GM19397 (cell line): ENCODE measurements around the gene NIPAL4.

Experiments used
- ATAC-seq: cut with Tn5 transposase; IDR thresholded peaks from one replicate; pipeline ENCODE4 v1.9.1; 2021; ENCODE audit warnings: mild to moderate bottlenecking, moderate library complexity; ENCODE audit not compliant: unreplicated experiment

The NIPAL4 gene

DNA sequence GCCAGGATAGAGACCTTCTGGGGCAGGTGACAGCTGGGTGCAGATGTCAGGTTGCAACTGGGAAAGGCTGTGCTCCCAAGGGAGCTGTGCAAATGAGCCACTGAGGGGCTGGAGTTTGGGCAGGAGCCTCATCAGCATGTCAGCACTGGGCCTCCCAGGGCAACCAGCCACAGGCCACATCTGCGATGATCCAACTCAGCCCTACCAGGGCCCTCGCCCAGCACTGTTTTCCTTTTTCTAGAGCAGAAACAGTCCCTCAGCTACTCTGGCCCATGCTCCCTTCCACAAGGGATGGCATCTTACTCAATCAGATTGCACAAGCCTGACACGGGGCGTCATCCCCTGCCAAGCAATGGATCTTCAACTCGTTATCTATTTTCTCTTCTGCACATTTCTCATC lies 24.8 kb downstream of the NIPAL4 start:
- ATAC-seq: no peak

DNA sequence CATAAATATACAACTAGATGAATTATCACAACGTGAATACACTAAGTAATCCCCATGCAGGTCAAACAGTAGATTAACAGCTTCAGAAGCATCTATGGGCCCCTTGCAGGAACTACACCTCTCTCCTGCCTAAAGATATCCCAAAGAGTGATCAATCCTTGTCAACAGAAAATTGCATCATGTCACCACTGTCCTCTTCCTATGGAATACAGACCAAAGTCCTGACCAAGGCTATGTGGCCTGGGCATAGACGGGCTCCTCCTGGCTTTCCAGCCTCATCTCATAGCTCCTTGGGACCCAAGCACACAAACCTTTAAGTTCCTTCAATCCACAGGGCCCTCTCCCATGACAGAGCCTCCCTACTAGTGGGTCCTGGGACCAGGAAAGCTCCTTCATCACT lies 25.3 kb downstream of the NIPAL4 start:
- ATAC-seq: no peak

DNA sequence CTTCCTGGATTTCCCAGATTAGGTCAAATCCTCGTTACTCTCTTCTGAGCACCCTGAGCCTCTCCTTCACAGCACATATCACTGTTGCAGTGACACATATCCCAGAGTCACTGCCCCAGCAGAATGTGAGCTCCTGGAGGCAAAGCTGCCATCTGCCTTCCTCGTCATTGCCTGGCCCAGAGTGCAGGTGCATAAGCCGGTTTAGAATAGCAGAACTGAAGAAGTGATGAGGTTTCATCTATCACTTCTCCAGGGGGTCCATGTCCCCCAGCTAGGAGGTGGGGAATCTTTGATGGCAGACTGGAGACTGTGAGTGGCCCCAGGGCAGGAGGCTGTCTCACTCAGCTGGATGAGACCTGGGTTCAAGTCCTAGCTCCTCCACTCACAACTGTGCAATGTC lies 25.8 kb downstream of the NIPAL4 start:
- peak; percentile 39 for ATAC-seq

DNA sequence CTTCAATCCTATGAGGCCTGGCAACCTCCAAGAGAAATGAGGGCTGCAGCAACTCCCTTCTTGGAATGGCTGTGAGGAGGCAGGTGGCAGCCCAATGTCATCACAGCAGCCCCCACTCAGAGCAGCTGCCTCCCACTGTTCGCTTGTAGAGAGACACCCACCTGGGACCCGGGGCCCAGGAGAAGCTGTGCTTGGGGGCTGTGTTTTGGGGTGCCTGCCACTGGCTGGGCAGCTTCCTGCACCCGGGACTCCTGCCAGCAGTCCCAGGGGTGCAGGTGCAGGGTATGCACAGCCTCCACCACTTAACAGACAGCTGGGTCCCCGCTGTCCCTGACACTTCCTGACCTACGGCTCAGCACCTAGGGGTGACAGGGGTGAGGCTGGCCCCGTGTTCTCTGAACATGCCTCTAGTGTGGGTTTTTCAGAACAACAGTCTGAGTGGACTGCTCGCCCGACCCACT lies 26.2 kb downstream of the NIPAL4 start:
- ATAC-seq: peak; percentile 54

DNA sequence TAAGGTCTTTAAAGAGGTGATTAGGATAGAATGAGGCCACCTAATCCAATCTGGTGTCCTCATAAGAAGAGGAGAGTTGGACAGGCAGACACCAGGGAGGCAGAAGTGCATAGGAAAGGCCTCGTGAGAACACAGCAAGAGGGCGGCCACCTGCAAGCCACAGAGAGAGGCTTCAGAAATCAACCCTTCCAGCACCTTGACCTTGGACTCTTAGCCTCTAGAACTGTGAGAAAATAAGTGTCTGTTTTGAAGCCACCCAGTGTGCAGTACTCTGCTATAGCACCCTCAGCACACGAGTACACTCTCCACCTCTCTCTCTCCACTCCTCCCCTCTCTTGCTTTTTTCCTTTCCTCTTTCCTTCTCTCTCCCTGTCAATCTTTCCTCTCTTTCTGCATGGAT lies 26.8 kb downstream of the NIPAL4 start:
- peak; percentile 35 for ATAC-seq

DNA sequence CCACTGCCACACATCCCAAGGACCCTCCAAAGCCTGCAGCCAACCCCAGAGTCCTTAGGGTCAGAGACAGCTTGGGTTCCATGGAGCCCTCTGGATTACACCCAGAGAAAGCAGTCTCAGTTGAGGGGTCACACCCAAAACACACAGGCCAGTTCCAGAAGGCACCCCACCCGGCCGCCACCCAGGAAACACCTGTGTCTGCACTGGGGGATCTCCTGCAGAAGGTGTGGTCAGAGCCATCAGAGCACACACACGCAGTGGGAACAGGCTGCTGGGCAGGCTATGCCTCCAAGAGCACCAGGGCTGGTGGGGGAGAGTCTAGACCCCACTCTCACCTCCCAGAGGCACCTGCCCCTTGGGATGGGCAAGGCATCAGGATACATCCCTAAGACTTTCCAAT lies 27.3 kb downstream of the NIPAL4 start:
- peak; percentile 40 for ATAC-seq

DNA sequence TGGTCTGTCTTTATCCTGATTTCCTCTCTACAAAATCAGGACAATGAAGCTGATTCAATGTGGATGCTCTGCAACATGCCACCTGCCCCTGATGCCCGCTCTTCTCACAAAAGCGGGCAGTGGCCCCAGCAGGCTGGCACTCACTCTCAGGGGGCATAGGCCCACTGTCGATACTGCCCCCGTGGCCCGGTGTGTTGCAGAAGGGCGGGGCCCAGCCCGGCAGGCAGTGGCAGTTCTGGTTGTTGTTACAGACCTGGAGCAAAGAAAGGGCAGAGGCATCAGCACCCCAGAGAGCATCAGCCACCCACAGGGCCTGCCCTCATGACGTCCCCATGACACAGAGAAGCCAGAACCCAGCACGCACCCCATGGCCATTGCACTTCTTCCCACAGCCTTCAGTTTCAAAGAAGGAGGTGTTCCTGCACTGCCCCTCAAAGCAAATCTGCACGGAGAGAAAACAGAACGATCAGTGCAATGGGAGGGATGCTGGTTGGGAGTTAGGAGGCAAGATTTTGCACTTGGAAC lies 31.5 kb downstream of the NIPAL4 start:
- ATAC-seq: no peak

DNA sequence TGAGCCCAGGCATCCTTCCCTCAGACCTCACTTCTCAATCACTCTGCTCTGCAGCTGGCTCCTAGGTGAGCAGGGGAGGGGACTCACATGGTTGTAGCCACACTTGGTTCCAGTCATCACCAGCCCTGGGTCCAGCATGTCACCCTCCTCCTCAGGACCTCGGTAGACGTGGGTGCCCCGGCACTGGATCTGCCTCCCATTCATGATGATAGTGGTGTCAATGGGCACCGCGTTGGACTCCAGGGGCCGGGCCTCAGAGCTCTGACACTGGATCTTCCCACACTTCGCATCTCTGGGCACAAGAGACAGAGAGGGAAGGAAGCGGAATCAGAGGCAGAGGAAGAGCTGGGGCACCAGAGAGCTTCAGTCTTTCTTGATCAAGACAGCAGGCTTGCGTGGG lies 32.9 kb downstream of the NIPAL4 start:
- ATAC-seq: no peak

DNA sequence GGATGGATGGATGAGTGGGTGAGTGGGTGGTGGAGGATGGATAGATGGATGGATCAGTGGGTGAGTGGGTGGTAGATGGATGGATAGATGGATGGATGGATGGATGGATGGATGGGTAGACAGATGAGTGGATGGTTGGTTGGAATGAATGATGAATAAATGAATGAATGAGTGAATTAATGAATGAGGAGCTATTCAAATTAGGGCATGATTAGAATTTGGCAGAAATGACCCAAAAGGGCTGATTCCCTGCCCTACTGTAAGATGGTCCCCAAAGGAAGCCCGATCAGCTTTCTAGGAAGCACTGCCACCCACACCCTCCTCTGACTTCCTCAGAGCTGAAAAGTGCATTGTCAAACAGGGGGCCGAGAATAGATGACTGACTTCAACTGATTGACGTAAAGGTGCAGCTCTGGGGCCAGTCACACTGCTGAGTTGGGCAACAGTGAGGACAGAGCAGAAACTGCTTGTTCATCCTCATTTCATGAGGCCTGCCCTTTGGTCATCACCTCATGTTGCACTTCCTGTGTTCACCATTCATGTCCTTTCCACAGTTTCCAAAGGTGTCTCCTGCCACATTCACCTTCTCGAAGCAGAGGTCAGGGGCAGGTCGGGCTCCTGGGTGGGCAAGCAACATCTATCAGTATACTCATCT lies 34.3 kb downstream of the NIPAL4 start:
- no peak for ATAC-seq

DNA sequence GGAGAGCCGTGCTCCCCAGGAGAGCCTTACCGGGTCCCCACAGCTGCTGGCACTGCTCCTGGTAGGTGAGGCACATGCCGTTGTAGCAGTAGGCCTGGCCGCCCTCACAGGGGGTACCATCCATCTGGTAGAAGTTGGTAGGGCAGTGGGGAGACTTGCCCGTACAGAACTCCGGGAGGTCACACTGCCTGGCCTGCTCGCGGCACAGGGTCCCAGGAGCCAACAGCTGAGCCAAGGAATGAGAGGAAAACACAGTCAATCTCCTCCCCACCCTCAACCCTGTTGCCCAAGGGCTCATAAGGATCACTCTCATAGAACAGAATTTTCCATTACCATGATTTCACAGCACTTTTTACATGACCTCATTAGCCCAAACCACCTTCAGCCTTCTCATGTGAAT lies 36.9 kb downstream of the NIPAL4 start:
- ATAC-seq: no peak

DNA sequence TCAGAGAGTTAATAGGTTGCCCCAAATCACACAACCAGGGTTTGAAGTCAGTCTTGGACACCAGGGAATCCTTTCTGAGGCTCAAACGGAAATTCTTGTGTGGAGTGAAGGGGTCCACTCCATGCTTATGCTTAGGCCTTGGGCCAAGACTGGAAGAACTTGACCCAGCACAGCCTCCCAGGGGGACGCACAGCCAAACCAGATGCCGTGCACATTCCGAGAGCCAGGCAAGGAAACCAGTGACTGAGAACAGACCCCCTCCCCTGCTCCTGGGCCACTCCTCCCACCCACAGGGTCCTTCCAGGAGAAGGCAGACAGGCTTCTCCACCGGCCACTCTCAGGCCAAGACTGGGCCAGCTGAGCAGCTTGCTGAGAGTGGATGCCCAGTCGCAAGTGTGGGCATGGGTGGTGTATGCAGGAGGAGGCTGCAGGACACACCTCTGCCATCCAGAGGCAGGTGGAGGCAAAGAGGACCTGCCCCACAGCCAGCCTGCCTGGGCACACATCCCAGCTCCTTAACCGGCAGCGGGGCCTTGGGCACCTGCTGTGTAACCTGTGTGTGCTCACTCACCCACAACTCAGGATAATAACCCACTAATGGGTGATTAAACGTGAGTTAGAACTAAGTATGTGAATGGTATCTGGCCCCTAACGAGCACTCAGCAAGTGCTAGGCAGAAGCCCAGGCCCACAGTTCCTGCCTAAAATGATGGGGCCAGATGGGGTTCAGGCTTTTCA lies 38.0 kb downstream of the NIPAL4 start:
- ATAC-seq: no peak

DNA sequence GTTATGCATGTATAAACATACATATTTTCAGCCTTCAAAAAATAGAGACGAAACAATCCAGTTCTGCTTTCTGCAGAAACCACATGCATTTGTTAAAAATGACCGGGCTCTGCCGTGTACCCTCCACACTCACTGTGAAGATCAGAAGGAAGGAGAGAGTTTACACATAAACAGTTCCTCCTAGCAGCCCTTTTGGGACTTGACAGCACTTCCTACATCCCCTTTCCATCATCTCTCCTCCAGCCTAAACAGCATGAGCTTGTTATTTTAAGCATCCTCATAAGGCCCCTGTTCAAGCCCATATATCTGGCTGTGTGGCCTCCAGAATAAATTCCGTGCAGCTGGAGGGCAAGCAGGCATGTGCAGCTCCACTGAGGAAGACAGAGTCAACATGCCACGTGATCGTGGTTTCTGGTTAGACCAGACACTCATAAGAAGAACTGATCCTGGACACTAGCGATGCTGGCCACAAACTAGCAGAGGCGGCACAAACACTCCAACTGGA lies 42.2 kb downstream of the NIPAL4 start:
- peak; percentile 75 for ATAC-seq

DNA sequence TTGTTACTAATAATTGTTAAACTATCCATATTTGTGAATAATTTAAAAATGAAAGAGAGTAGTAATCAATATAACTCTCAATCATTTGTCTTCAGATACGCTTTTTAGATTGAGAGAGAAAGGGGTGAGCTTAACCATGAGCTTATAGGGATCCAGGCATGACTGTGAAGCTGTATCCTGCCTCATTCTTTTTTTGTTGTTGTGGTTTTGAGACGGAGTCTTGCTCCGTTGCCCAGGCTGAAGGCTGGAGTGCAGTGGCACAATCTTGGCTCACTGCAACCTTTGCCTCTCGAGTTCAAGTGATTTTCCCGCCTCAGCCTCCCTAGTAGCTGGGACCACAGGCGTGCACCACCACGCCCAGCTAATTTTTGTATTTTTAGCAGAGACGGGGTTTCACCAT lies 44.0 kb downstream of the NIPAL4 start:
- ATAC-seq: no peak

DNA sequence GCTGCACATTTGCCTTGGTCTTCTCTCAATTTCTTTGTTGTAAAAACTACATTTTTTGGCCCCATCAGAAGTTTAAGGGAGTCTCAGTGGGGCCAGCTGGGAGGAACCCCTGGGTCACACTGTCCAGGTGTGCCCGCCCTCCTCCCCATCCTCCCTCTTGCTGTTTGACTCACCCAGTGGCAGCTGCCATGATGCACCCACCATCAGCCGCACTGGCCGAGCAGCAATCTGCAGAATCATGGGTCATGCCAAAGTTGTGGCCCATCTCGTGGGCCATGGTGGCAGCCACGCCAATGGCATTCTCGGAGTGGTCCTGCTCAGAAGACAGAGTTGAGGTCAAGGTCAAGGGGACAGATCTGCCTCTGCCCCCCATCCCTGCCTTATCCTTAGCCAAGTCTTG lies 45.5 kb downstream of the NIPAL4 start:
- no peak for ATAC-seq

DNA sequence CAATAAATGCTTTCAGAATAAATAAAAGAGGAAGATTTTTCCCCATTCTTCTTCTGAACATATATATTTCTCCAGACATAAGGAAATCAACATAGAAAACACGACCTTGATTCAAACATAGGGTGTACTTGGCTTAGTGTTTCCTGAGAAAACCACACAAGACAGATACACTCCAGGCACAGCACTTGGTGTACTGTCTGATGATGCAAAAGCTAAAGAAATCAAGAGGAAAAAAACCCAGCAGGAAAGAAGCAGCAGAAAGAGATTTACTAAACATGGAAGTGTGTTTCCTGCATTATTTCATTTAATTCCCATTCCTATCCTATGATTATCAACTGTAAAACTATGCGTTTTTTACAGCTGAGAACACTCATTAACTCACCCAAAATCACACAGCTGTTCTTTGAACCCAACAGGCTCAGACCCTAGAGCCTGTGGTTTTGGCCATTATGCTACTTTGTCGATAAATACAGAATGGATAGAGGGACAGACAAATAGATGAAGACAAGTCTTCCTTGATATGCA lies 46.1 kb downstream of the NIPAL4 start:
- ATAC-seq: no peak

DNA sequence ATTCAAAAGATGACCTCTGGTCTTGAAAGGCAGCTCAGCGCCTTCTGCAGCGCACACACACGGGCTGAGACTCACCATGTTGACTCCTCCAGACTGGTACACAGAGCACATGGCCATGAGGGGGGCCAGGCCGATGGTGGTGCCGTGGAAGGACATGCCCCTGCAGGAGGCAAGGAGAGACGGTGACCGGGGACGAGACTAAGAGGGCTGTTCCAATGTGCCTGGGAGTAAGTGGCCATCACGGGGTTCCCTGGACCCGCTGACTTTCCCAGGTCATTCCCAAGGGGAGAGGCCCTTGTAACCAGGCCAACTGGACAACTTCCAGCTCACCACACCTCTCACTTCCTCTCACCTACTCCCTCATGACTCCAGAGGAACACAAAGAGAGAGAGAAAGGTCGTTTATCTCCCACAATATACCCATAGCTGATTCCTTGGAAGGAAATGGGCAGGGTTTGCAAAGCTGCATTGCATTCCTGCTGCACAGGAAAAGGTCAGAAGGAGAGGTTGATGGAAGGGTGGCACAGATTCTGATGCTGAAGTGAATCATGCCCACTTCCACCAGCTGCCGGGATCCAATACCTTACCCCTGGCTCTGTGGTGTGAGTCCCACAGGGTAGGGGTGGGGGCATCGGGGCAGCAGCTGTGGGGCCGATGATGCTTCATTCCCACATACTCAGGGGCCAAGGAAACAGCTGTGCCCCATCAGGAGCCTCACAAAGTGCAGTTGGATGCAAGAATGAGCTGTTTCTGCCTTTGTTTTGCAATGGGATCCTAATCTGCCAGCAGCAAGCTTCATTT lies 47.2 kb downstream of the NIPAL4 start:
- no peak for ATAC-seq

DNA sequence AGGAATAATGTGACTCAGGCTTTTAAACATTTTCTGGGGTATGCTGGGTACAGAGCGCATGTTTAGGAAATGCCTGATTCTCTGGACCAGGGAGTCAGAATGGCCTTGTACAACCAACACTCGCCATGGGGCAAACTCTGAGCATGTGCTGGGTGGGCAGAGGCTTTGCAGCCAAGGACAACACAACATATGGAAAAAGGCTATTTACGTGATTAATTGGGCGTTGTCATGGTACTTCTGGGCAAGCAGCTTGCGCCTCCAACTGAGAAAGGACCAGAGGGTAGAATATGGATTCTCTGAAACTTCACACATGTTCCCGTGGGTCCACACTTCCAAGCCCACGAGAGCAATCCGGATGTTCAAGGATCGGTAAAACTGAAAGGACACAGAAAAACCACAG lies 49.1 kb downstream of the NIPAL4 start:
- ATAC-seq: no peak

DNA sequence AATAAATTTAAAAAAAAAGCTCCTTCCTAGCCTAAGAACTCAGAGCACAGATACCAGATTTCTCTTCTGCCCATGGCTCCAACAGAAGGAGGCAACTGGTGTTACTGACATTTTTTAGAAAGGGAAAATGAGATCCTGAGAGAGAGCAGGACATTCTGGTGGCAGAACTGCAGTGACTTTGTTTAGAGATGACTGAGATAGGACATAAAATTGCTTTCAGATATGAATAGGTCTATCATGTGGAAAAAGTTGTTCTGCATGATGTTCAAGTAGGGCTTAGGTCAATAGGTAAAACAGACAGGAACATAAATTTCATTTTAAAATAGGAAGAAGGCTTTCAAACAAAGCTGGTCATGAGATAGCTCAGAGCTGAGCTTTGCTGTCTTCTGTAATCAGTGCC lies 49.6 kb downstream of the NIPAL4 start:
- no peak for ATAC-seq

DNA sequence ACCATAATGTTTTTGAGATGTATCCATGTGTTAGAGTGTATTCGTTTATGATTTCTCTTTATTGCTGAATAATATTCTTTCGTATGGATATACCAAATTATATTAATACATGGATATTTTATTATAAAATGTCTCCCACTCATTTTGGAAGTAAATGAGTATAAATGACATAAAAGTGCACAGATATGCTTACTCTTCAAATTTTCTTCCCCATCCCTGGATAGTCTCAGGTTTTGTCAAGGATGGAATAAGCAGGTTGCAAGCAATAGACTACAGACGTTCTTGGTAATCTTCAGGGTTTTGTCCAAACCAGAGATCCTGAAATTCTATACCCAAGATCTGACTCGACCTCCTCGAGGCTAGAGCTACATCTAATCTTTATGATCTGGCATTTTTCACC lies 50.7 kb downstream of the NIPAL4 start:
- ATAC-seq: no peak

DNA sequence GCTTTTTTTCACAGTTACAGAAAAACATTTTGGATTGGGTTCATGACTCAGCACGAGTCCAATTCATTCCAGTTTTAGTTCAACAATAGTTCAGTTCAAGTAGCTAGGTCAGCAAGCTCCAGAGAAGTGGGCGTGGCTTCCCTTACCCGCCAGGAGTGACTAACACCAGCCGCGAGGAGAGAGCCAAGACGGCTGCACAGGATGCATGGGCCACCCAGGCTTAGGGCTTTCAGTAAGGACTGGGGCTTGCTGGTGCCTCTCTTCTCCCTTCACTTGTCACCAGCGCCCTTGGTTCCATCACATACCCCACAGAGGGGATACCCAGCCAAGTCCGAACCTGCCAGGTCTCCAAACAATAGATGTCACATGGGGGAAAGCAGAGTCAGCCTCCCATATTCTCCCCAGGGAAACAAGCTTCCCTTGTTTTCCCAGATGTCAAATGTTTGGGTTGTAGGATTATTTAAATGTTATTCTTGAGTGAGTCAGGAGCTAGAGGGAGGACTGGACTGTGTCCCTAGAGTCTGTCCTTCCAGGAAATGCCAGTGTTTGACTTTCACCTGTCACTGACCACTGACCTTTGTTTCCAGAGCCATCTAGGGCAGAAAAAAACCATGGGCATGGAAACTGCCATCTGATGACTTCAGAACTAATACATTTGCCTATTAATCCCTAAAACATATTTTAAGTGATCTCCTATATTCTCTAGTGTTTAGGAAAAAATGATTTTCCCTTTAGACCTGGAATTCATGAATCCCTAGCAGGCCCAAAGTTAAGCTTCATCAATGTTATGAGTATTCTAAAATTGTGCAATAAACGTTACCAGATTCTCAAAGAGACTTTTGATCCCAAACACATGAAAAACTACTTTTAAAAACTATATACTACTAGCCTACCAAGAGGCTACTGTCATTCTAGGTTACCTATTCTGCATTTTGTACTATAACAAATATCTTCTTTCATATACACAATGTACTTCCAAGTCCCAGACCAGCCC lies 51.9 kb downstream of the NIPAL4 start:
- ATAC-seq: no peak
